ENCODE results near the gene PCSK1N. TPM values are rescaled to one million over a fixed set of nuclear protein-coding genes. Genes with fewer than 3 reads are reported as not detected.

PCSK1N gene
- total and polyA plus RNA-seq, 9 of the 15 experiments (the other 6 are each of a cell fraction or from before 2014, with no cell fraction given), result 0.07 to 0.55 (median 0.54) TPM; not detected in 6

- TF ChIP-seq TGIF2 (CRISPR knock-in tag; IDR thresholded peaks at IDR 0.05), result no peak
- peak; percentile 99 for TF ChIP-seq ARID1B (IDR thresholded peaks at IDR 0.05)
- peak; percentile 46; the same call in 1 of the 2 replicates for TF ChIP-seq PYGO2 (tag; IDR thresholded peaks at IDR 0.05)
- TF ChIP-seq SP2 (IDR thresholded peaks at IDR 0.05; ENCODE audit: extremely low read depth, low read depth, low read length, poor library complexity, severe bottlenecking), result no peak
- no peak for TF ChIP-seq RBM39 (optimal IDR thresholded peaks at IDR 0.05; ENCODE audit: low read depth, low read length)
- peak; percentile 77 for TF ChIP-seq LCOR (CRISPR knock-in tag; IDR thresholded peaks at IDR 0.05)
- no peak for TF ChIP-seq ZFP91 (CRISPR knock-in tag; IDR thresholded peaks at IDR 0.05)
- peak; percentile 54 for TF ChIP-seq TFE3 (CRISPR knock-in tag; IDR thresholded peaks at IDR 0.05)
- TF ChIP-seq NR4A1 (CRISPR knock-in tag; IDR thresholded peaks at IDR 0.05), result no peak
- TF ChIP-seq NR4A1 (tag; IDR thresholded peaks at IDR 0.05), result peak; percentile 64; the same call in 1 of the 2 replicates
- no peak for TF ChIP-seq E2F5 (CRISPR knock-in tag; IDR thresholded peaks at IDR 0.05)
- no peak for TF ChIP-seq L3MBTL2 (IDR thresholded peaks at IDR 0.05)
- TF ChIP-seq ARID3B (CRISPR knock-in tag; IDR thresholded peaks at IDR 0.05; ENCODE audit: borderline replicate concordance), result no peak
- peak; percentile 98 for TF ChIP-seq POLR2AphosphoS5 (IDR thresholded peaks at IDR 0.05; ENCODE audit: control insufficient read depth, insufficient read depth, low read depth, low read length)
- peak; percentile 99 for TF ChIP-seq SMARCA4 (IDR thresholded peaks at IDR 0.05)
- TF ChIP-seq MEF2A (IDR thresholded peaks at IDR 0.05; ENCODE audit: control insufficient read depth, low read depth, low read length), result peak; percentile 73
- TF ChIP-seq CHD4 (IDR thresholded peaks at IDR 0.05; ENCODE audit: insufficient read depth, insufficient replicate concordance, low read depth, low read length, poor library complexity, severe bottlenecking), result no peak
- no peak for TF ChIP-seq YBX1 (IDR thresholded peaks at IDR 0.05)
- peak; percentile 59 for TF ChIP-seq ELF1 (tag; IDR thresholded peaks at IDR 0.05)
- no peak for TF ChIP-seq RBBP5 (IDR thresholded peaks at IDR 0.05; ENCODE audit: borderline replicate concordance, insufficient read depth, low read length, poor library complexity, severe bottlenecking)
- TF ChIP-seq NCOA4 (IDR thresholded peaks at IDR 0.05; ENCODE audit: partially characterized antibody), result peak; percentile 38
Measured at GRCh38 chrX:48800574-48801279, 34.7 kb downstream of the PCSK1N start (continued).

All from K562 (cell line).